ENCODE data around the gene MAGI3.

The MAGI3 gene

DNA sequence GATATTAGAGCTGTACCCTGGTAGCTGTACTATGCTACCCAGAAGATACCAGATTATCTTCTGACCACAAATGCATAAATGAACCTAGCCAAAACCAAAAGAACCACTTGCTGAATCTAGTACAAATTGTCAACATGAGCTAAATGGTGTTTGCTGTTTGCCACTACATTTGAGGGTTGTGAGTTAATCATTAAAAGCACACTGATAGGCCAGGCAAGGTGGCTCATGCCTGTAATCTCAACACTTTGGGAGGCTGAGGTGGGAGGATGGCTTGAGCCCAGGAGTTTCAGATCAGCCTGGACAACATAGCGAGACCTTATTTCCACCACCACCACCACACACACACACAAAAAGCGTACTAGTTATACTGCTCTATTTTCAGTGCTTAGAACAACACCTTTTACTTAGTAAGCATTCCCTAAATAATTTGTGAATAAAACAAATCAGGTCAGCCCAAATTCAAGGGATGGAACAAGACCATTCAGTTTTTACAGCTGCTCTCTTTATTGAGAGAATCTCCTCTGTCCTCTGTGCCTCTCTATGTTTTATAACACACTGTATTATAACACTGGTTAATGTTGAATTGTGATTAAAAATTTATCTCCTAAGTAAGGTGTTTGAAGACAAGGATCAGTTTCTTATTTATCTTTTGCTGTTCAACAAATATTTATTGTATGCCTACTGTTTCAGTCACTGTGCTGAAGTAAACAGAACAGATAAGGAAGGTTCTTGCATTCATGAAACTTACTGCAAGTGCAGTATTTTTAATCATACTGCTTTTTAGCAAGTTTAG is 44.0 kb downstream of the MAGI3 start:
- TF ChIP-seq, protein P1, sequence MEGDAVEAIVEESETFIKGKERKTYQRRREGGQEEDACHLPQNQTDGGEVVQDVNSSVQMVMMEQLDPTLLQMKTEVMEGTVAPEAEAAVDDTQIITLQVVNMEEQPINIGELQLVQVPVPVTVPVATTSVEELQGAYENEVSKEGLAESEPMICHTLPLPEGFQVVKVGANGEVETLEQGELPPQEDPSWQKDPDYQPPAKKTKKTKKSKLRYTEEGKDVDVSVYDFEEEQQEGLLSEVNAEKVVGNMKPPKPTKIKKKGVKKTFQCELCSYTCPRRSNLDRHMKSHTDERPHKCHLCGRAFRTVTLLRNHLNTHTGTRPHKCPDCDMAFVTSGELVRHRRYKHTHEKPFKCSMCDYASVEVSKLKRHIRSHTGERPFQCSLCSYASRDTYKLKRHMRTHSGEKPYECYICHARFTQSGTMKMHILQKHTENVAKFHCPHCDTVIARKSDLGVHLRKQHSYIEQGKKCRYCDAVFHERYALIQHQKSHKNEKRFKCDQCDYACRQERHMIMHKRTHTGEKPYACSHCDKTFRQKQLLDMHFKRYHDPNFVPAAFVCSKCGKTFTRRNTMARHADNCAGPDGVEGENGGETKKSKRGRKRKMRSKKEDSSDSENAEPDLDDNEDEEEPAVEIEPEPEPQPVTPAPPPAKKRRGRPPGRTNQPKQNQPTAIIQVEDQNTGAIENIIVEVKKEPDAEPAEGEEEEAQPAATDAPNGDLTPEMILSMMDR (IDR thresholded peaks at IDR 0.05; ENCODE audit: low read depth, low read length), result no peak
- H3K4me3 ChIP-seq (ENCODE audit: low read depth, low read length), result no peak overlapping the region

GRCh38 chr1:113434874-113435175 is 44.5 kb downstream of the MAGI3 start:
- TF ChIP-seq, protein P1 (IDR thresholded peaks at IDR 0.05; ENCODE audit: low read depth, low read length), result no peak
- no peak overlapping the region for H3K4me3 ChIP-seq (ENCODE audit: low read depth, low read length)

GRCh38 chr1:113437554-113438341 is 47.4 kb downstream of the MAGI3 start:
- no peak overlapping the region for H3K4me3 ChIP-seq (ENCODE audit: low read depth, low read length)
- TF ChIP-seq, protein P1 (IDR thresholded peaks at IDR 0.05; ENCODE audit: low read depth, low read length), result no peak

GRCh38 chr1:113438505-113439276 is 48.4 kb downstream of the MAGI3 start:
- no peak overlapping the region for H3K4me3 ChIP-seq (ENCODE audit: low read depth, low read length)
- TF ChIP-seq, protein P1 (IDR thresholded peaks at IDR 0.05; ENCODE audit: low read depth, low read length), result no peak

DNA sequence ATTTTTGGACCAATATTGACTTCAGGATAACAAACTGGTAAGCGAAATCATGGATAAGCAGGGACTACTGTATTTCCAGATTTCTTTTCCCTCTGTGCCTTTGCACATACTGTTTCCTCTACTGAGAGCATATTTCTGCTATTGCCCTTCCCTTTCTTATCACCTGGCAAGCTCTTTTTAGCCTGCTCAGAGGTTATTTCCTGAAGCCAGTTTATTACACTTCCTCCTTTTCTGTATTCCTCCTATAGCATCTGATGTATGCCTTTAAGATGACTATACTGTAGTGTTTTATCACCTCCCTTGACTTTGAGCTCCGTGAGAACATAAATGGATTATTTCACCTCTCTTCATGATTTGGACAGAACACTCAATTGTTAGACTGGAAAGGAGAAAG is 49.0 kb downstream of the MAGI3 start:
- H3K4me3 ChIP-seq (ENCODE audit: low read depth, low read length), result no peak overlapping the region
- TF ChIP-seq, protein P1 (IDR thresholded peaks at IDR 0.05; ENCODE audit: low read depth, low read length), result no peak

GRCh38 chr1:113442131-113442530 is 51.8 kb downstream of the MAGI3 start:
- TF ChIP-seq, protein P1 (IDR thresholded peaks at IDR 0.05; ENCODE audit: low read depth, low read length), result no peak
- H3K4me3 ChIP-seq (ENCODE audit: low read depth, low read length), result no peak overlapping the region
